Measurements from ENCODE around the gene HOXA13. TPM values are rescaled to one million over a fixed set of nuclear protein-coding genes. Genes with fewer than 3 reads are reported as not detected.

HOXA13 gene
- total and polyA plus RNA-seq, 2 donors (not counting 1 experiment from before 2014, with no cell fraction given) = not detected

- Histone ChIP-seq H3K27ac (ENCODE audit: low read length in 2 of 2) (no peak overlapping the region), H2AFZ (ENCODE audit: insufficient read depth, low read depth, low read length, poor library complexity, severe bottlenecking) (no peak overlapping the region), H3K9me3 (ENCODE audit: control extremely low read depth in 1 of 3, control insufficient read depth in 2 of 3, insufficient read depth in 1 of 3, low read length in 2 of 3) (peaks cover 1 to 53% (median 6%) of the 10 kb centered on the region in 3 donors), H3K36me3 (replicated peaks in 1 of 2; ENCODE audit: control extremely low read depth in 1 of 2, control insufficient read depth in 1 of 2, extremely low read depth in 1 of 2, insufficient read depth in 2 of 2, low read length in 1 of 2) (no peaks in the 10 kb centered on the region), H3K27me3 (replicated peaks in 1 of 4; ENCODE audit: control extremely low read depth in 1 of 4, control insufficient read depth in 3 of 4, insufficient read depth in 4 of 4, low read length in 3 of 4) (peaks cover 1 to 88% (median 85%) of the 10 kb centered on the region in 4 experiments), H3K9ac (ENCODE audit: low read length) (no peak overlapping the region), H3K4me1 (ENCODE audit: control insufficient read depth in 2 of 2, insufficient read depth in 2 of 2, low read length in 2 of 2) (peaks cover 45 to 67% of the 10 kb centered on the region in 2 donors), H3K4me2 (replicated peaks; ENCODE audit: low read depth, low read length, poor library complexity, severe bottlenecking) (no peak overlapping the region), H3K4me3 (ENCODE audit: control extremely low read depth in 1 of 5, extremely low read depth in 1 of 5, insufficient read depth in 1 of 5, low read depth in 2 of 5, low read length in 4 of 5) (no peak overlapping the region), H4K20me1 (ENCODE audit: control insufficient read depth, insufficient read depth, low read length, poor library complexity, severe bottlenecking) (no peaks in the 10 kb centered on the region), H3K79me2 (ENCODE audit: control insufficient read depth, insufficient read depth, low read length) (no peaks in the 10 kb centered on the region)
- Mint-ChIP-seq H3K27ac (no peak overlapping the region), H3K9me3 (ENCODE audit: insufficient read depth) (no peaks in the 10 kb centered on the region), H3K27me3 (peaks cover 79% of the 10 kb centered on the region), H3K4me1 (peaks cover 39% of the 10 kb centered on the region), H3K4me3 (no peak overlapping the region)
- WGBS (ENCODE audit: insufficient coverage) = 6% methylated on average over 8 of the region's 10 CpGs
- no peak for ATAC-seq (ENCODE audit: low read depth)
- POLR2A ChIA-PET = no interaction called here
- no peak for TF ChIP-seq CTCF (IDR thresholded peaks at IDR 0.05)
- no peak for TF ChIP-seq EZH2 (IDR thresholded peaks at IDR 0.05; ENCODE audit: borderline replicate concordance, insufficient read depth, low read depth, low read length, poor library complexity, severe bottlenecking)
- DNase-seq = no peak
- intact Hi-C loops (cut with micrococcal nuclease) = loop anchor here (5.0 kb wide), 1 partner anchor 1209 kb away; the partner anchor contains the start of gene CREB5
- CTCF ChIA-PET = interaction anchor here (1.0 to 1.4 kb wide), 5 partner anchors 13 to 1355 kb away, joined by 3 read pairs; no protein-coding TSS in a partner anchor
These were observed 3.6 kb upstream of the HOXA13 start for GRCh38 chr7:27203365-27203953.

DNA sequence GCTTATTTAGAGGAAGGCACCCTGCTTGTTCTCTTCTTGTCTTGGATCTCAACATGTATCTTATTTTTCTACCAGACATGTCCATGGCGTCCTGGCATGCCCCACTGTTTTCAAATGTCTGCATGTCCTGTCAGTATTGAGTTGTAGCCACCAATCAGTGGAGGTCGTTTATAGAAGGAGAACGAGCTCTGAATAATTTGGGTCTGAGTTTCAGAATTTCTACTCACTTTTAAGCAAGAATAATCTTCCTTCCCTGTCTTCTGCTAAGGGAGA lies 2.9 kb upstream of the HOXA13 start:
- peak overlapping the region; percentile 37 for H3K27ac Mint-ChIP-seq
- peaks cover 1 to 88% (median 85%) of the 10 kb centered on the region in 4 experiments for H3K27me3 ChIP-seq (replicated peaks in 1 of 4; ENCODE audit: control extremely low read depth in 1 of 4, control insufficient read depth in 3 of 4, insufficient read depth in 4 of 4, low read length in 3 of 4)

More for the DNA sequence above, 2.9 kb upstream of the HOXA13 start:
- Histone ChIP-seq H3K36me3 (replicated peaks in 1 of 2; ENCODE audit: control extremely low read depth in 1 of 2, control insufficient read depth in 1 of 2, extremely low read depth in 1 of 2, insufficient read depth in 2 of 2, low read length in 1 of 2) (no peaks in the 10 kb centered on the region), H3K27ac (ENCODE audit: low read length in 2 of 2) (no peak overlapping the region), H3K9ac (ENCODE audit: low read length) (no peak overlapping the region), H3K4me1 (ENCODE audit: control insufficient read depth in 2 of 2, insufficient read depth in 2 of 2, low read length in 2 of 2) (peaks cover 50 to 69% of the 10 kb centered on the region in 2 donors), H4K20me1 (ENCODE audit: control insufficient read depth, insufficient read depth, low read length, poor library complexity, severe bottlenecking) (no peaks in the 10 kb centered on the region), H3K4me2 (replicated peaks; ENCODE audit: low read depth, low read length, poor library complexity, severe bottlenecking) (no peak overlapping the region), H2AFZ (ENCODE audit: insufficient read depth, low read depth, low read length, poor library complexity, severe bottlenecking) (no peak overlapping the region), H3K4me3 (ENCODE audit: control extremely low read depth in 1 of 5, extremely low read depth in 1 of 5, insufficient read depth in 1 of 5, low read depth in 2 of 5, low read length in 4 of 5) (no peak overlapping the region), H3K9me3 (ENCODE audit: control extremely low read depth in 1 of 3, control insufficient read depth in 2 of 3, insufficient read depth in 1 of 3, low read length in 2 of 3) (peaks cover 1 to 60% (median 6%) of the 10 kb centered on the region in 3 donors), H3K79me2 (ENCODE audit: control insufficient read depth, insufficient read depth, low read length) (no peaks in the 10 kb centered on the region)
- Mint-ChIP-seq H3K27me3 (peaks cover 83% of the 10 kb centered on the region), H3K9me3 (ENCODE audit: insufficient read depth) (no peaks in the 10 kb centered on the region), H3K4me1 (peaks cover 44% of the 10 kb centered on the region), H3K4me3 (peak overlapping the region; percentile 36)
- intact Hi-C loops (cut with micrococcal nuclease) = loop anchor here (5.0 kb wide), 1 partner anchor 1210 kb away; the partner anchor contains the start of gene CREB5
- DNase-seq (peak; percentile 20), ATAC-seq (ENCODE audit: low read depth) (no peak)
- ChIA-PET POLR2A (interaction anchor here (0.5 kb wide), 1 partner anchor 867 kb away, joined by 5 read pairs; no protein-coding TSS in a partner anchor), CTCF (interaction anchor here (0.9 to 1.8 kb wide), 5 partner anchors 8 to 1355 kb away, joined by 3 to 6 read pairs (median 3); no protein-coding TSS in a partner anchor)
- TF ChIP-seq CTCF (IDR thresholded peaks at IDR 0.05) (no peak), EZH2 (IDR thresholded peaks at IDR 0.05; ENCODE audit: borderline replicate concordance, insufficient read depth, low read depth, low read length, poor library complexity, severe bottlenecking) (no peak)
- no CpG with 5 or more reads among the region's 3 CpGs for WGBS (ENCODE audit: insufficient coverage)
